Heart left ventricle (tissue), 13 donors: ENCODE results near the gene BRD9.
"Not testable (repeated sequence)": the region's sequence is repeated elsewhere in the genome, so short reads cannot be mapped to it uniquely, and the experiment has no call there.

Experiments used
- CTCF ChIP-seq, 12 donors: fragments of 200-600 bp; sonication (generic) in 4 of 12; IDR thresholded peaks; one replicate each; pipeline versions ENCODE4 v1.5.0 to v1.8.0; 2018 to 2022; ENCODE audit warnings: antibody characterized with exemption in 12 of 12, mild to moderate bottlenecking in 5 of 12
- POLR2A ChIP-seq, 2 donors: fragments of 450-650 bp; IDR thresholded peaks; one replicate each; pipeline ENCODE4 v1.6.1; 2017; ENCODE audit warnings: antibody characterized with exemption in 2 of 2, mild to moderate bottlenecking in 2 of 2, moderate library complexity in 2 of 2
- donor health status: ischemic (EF 13 %, LVEDD 7.1; RV severe dilation, severe dysfunction).
- donor health status: DM: no; HTN: yes; CAD: no.
- donor health status: DM: no; HTN: no; CAD: no.
- donor health status: ischemic (EF 25% LVEDD 6.9; RV normal size, moderate dysfunction).
- donor health status: ischemic (EF 25% LVEDD 5.7; RV mildly dilated, moderate dysfunction).
- donor health status: ischemic (EF 35%, LVEDD 5.7; RV mildly dilated, moderate dysfunction).
- donor health status: nonischemic (EF 11% LVEDD 7.7; RV severe dilation, severe dysfunction).
- donor health status: DM: yes; HTN: yes; CAD: no.
- donor health status: PGD.
- donor health status: ischemic (EF 29% LVEDD 5.4; RV normal size, mild dysfunction).
- donor health status: nonischemic (EF 23%, LVEDD 6.1; RV moderate dilation, normal function).

GRCh38 chr5:915346-915745, 22.7 kb upstream of the BRD9 start:
- TF ChIP-seq POLR2A, CTCF (IDR thresholded peaks at IDR 0.05): not testable (repeated sequence)
